ENCODE results near the gene DOK6.

DOK6 gene

GRCh38 chr18:69490072-69490471 is 89.4 kb downstream of the DOK6 start:
- Histone ChIP-seq H3K4me3 (ENCODE audit: low read length) (no peak overlapping the region), H3K27me3 (ENCODE audit: control insufficient read depth, insufficient read depth, low read length) (no peaks in the 10 kb centered on the region), H3K4me1 (ENCODE audit: control insufficient read depth, insufficient read depth, low read length) (no peaks in the 10 kb centered on the region), H3K36me3 (ENCODE audit: control insufficient read depth, insufficient read depth, low read length) (no peaks in the 10 kb centered on the region), H3K9me3 (ENCODE audit: control insufficient read depth, insufficient read depth, low read length) (no peaks in the 10 kb centered on the region), H3K27ac (ENCODE audit: low read length) (no peak overlapping the region)
- no peak for DNase-seq (ENCODE audit: low read depth, low spot score)
- WGBS (ENCODE audit: insufficient coverage, insufficient read length), result no CpG with 5 or more reads among the region's 1 CpG

GRCh38 chr18:69490813-69491212 is 90.1 kb downstream of the DOK6 start:
- no peak overlapping the region for H3K27ac ChIP-seq (ENCODE audit: low read length)
- H3K36me3 ChIP-seq (ENCODE audit: control insufficient read depth, insufficient read depth, low read length), result no peaks in the 10 kb centered on the region
- WGBS (ENCODE audit: insufficient coverage, insufficient read length), result no CpG with 5 or more reads among the region's 4 CpGs
- no peaks in the 10 kb centered on the region for H3K4me1 ChIP-seq (ENCODE audit: control insufficient read depth, insufficient read depth, low read length)
- no peak for DNase-seq (ENCODE audit: low read depth, low spot score)
- H3K4me3 ChIP-seq (ENCODE audit: low read length), result no peak overlapping the region
- no peaks in the 10 kb centered on the region for H3K9me3 ChIP-seq (ENCODE audit: control insufficient read depth, insufficient read depth, low read length)
- no peaks in the 10 kb centered on the region for H3K27me3 ChIP-seq (ENCODE audit: control insufficient read depth, insufficient read depth, low read length)

- no CpG with 5 or more reads among the region's 2 CpGs for WGBS (ENCODE audit: insufficient coverage, insufficient read length)
- Histone ChIP-seq H3K4me1 (ENCODE audit: control insufficient read depth, insufficient read depth, low read length) (no peaks in the 10 kb centered on the region), H3K9me3 (ENCODE audit: control insufficient read depth, insufficient read depth, low read length) (no peaks in the 10 kb centered on the region), H3K36me3 (ENCODE audit: control insufficient read depth, insufficient read depth, low read length) (no peaks in the 10 kb centered on the region), H3K4me3 (ENCODE audit: low read length) (no peak overlapping the region), H3K27me3 (ENCODE audit: control insufficient read depth, insufficient read depth, low read length) (no peaks in the 10 kb centered on the region), H3K27ac (ENCODE audit: low read length) (no peak overlapping the region)
- no peak for DNase-seq (ENCODE audit: low read depth, low spot score)
Observed at GRCh38 chr18:69491576-69491975, 90.9 kb downstream of the DOK6 start.

- Histone ChIP-seq H3K4me3 (ENCODE audit: low read length) (no peak overlapping the region), H3K27me3 (ENCODE audit: control insufficient read depth, insufficient read depth, low read length) (no peaks in the 10 kb centered on the region), H3K4me1 (ENCODE audit: control insufficient read depth, insufficient read depth, low read length) (no peaks in the 10 kb centered on the region), H3K27ac (ENCODE audit: low read length) (no peak overlapping the region), H3K9me3 (ENCODE audit: control insufficient read depth, insufficient read depth, low read length) (no peaks in the 10 kb centered on the region), H3K36me3 (ENCODE audit: control insufficient read depth, insufficient read depth, low read length) (no peaks in the 10 kb centered on the region)
- no CpG with 5 or more reads among the region's 2 CpGs for WGBS (ENCODE audit: insufficient coverage, insufficient read length)
- DNase-seq (ENCODE audit: low read depth, low spot score), result no peak
Observed at GRCh38 chr18:69492861-69493260, 92.2 kb downstream of the DOK6 start.

- WGBS (ENCODE audit: insufficient coverage, insufficient read length), result no CpG with 5 or more reads among the region's 4 CpGs
Observed at GRCh38 chr18:69494841-69495240, 94.2 kb downstream of the DOK6 start.

GRCh38 chr18:69495338-69495737 is 94.7 kb downstream of the DOK6 start:
- H3K27me3 ChIP-seq (ENCODE audit: control insufficient read depth, insufficient read depth, low read length), result no peaks in the 10 kb centered on the region
- H3K36me3 ChIP-seq (ENCODE audit: control insufficient read depth, insufficient read depth, low read length), result no peaks in the 10 kb centered on the region
- no peak for DNase-seq (ENCODE audit: low read depth, low spot score)
- H3K27ac ChIP-seq (ENCODE audit: low read length), result no peak overlapping the region
- H3K4me1 ChIP-seq (ENCODE audit: control insufficient read depth, insufficient read depth, low read length), result no peaks in the 10 kb centered on the region
- H3K9me3 ChIP-seq (ENCODE audit: control insufficient read depth, insufficient read depth, low read length), result no peaks in the 10 kb centered on the region
- no peak overlapping the region for H3K4me3 ChIP-seq (ENCODE audit: low read length)
- no CpG with 5 or more reads among the region's 5 CpGs for WGBS (ENCODE audit: insufficient coverage, insufficient read length)

More at GRCh38 chr18:69494841-69495240, 94.2 kb downstream of the DOK6 start:
- H3K27ac ChIP-seq (ENCODE audit: low read length), result no peak overlapping the region
- no peak for DNase-seq (ENCODE audit: low read depth, low spot score)
- H3K4me1 ChIP-seq (ENCODE audit: control insufficient read depth, insufficient read depth, low read length), result no peaks in the 10 kb centered on the region
- no peaks in the 10 kb centered on the region for H3K9me3 ChIP-seq (ENCODE audit: control insufficient read depth, insufficient read depth, low read length)
- no peaks in the 10 kb centered on the region for H3K27me3 ChIP-seq (ENCODE audit: control insufficient read depth, insufficient read depth, low read length)
- no peaks in the 10 kb centered on the region for H3K36me3 ChIP-seq (ENCODE audit: control insufficient read depth, insufficient read depth, low read length)
- H3K4me3 ChIP-seq (ENCODE audit: low read length), result no peak overlapping the region

- H3K27me3 ChIP-seq (ENCODE audit: control insufficient read depth, insufficient read depth, low read length), result no peaks in the 10 kb centered on the region
- no peak overlapping the region for H3K4me3 ChIP-seq (ENCODE audit: low read length)
- no CpG with 5 or more reads among the region's 20 CpGs for WGBS (ENCODE audit: insufficient coverage, insufficient read length)
- no peak overlapping the region for H3K27ac ChIP-seq (ENCODE audit: low read length)
- H3K36me3 ChIP-seq (ENCODE audit: control insufficient read depth, insufficient read depth, low read length), result no peaks in the 10 kb centered on the region
- no peaks in the 10 kb centered on the region for H3K4me1 ChIP-seq (ENCODE audit: control insufficient read depth, insufficient read depth, low read length)
- DNase-seq (ENCODE audit: low read depth, low spot score), result no peak
- H3K9me3 ChIP-seq (ENCODE audit: control insufficient read depth, insufficient read depth, low read length), result no peaks in the 10 kb centered on the region
Observed at GRCh38 chr18:69495841-69496533, 95.3 kb downstream of the DOK6 start.

GRCh38 chr18:69518989-69519388 is 118.3 kb downstream of the DOK6 start:
- no CpG with 5 or more reads among the region's 1 CpG for WGBS (ENCODE audit: insufficient coverage, insufficient read length)
- DNase-seq (ENCODE audit: low read depth, low spot score), result no peak
- H3K27me3 ChIP-seq (ENCODE audit: control insufficient read depth, insufficient read depth, low read length), result no peaks in the 10 kb centered on the region
- H3K4me1 ChIP-seq (ENCODE audit: control insufficient read depth, insufficient read depth, low read length), result no peaks in the 10 kb centered on the region
- H3K4me3 ChIP-seq (ENCODE audit: low read length), result no peak overlapping the region
- no peaks in the 10 kb centered on the region for H3K9me3 ChIP-seq (ENCODE audit: control insufficient read depth, insufficient read depth, low read length)
- no peaks in the 10 kb centered on the region for H3K36me3 ChIP-seq (ENCODE audit: control insufficient read depth, insufficient read depth, low read length)
- H3K27ac ChIP-seq (ENCODE audit: low read length), result no peak overlapping the region

GRCh38 chr18:69523582-69523981 is 122.9 kb downstream of the DOK6 start:
- Histone ChIP-seq H3K9me3 (ENCODE audit: control insufficient read depth, insufficient read depth, low read length) (no peaks in the 10 kb centered on the region), H3K4me1 (ENCODE audit: control insufficient read depth, insufficient read depth, low read length) (no peaks in the 10 kb centered on the region), H3K27ac (ENCODE audit: low read length) (no peak overlapping the region), H3K27me3 (ENCODE audit: control insufficient read depth, insufficient read depth, low read length) (no peaks in the 10 kb centered on the region), H3K4me3 (ENCODE audit: low read length) (no peak overlapping the region), H3K36me3 (ENCODE audit: control insufficient read depth, insufficient read depth, low read length) (no peaks in the 10 kb centered on the region)
- no CpG with 5 or more reads among the region's 3 CpGs for WGBS (ENCODE audit: insufficient coverage, insufficient read length)
- DNase-seq (ENCODE audit: low read depth, low spot score), result no peak

- H3K27ac ChIP-seq (ENCODE audit: low read length), result no peak overlapping the region
- H3K36me3 ChIP-seq (ENCODE audit: control insufficient read depth, insufficient read depth, low read length), result no peaks in the 10 kb centered on the region
- H3K27me3 ChIP-seq (ENCODE audit: control insufficient read depth, insufficient read depth, low read length), result no peaks in the 10 kb centered on the region
- H3K4me1 ChIP-seq (ENCODE audit: control insufficient read depth, insufficient read depth, low read length), result no peaks in the 10 kb centered on the region
- H3K4me3 ChIP-seq (ENCODE audit: low read length), result no peak overlapping the region
- no peaks in the 10 kb centered on the region for H3K9me3 ChIP-seq (ENCODE audit: control insufficient read depth, insufficient read depth, low read length)
- no CpG with 5 or more reads among the region's 3 CpGs for WGBS (ENCODE audit: insufficient coverage, insufficient read length)
- DNase-seq (ENCODE audit: low read depth, low spot score), result no peak
Observed at GRCh38 chr18:69528435-69528834, 127.7 kb downstream of the DOK6 start.

- no peaks in the 10 kb centered on the region for H3K36me3 ChIP-seq (ENCODE audit: control insufficient read depth, insufficient read depth, low read length)
- H3K9me3 ChIP-seq (ENCODE audit: control insufficient read depth, insufficient read depth, low read length), result no peaks in the 10 kb centered on the region
- no CpG with 5 or more reads among the region's 2 CpGs for WGBS (ENCODE audit: insufficient coverage, insufficient read length)
- DNase-seq (ENCODE audit: low read depth, low spot score), result no peak
- no peaks in the 10 kb centered on the region for H3K27me3 ChIP-seq (ENCODE audit: control insufficient read depth, insufficient read depth, low read length)
- no peaks in the 10 kb centered on the region for H3K4me1 ChIP-seq (ENCODE audit: control insufficient read depth, insufficient read depth, low read length)
- no peak overlapping the region for H3K27ac ChIP-seq (ENCODE audit: low read length)
- H3K4me3 ChIP-seq (ENCODE audit: low read length), result no peak overlapping the region
Observed at GRCh38 chr18:69529151-69529550, 128.5 kb downstream of the DOK6 start.
